ENCODE measurements around the gene TMEM244.
"Not testable (repeated sequence)": the region's sequence is repeated elsewhere in the genome, so short reads cannot be mapped to it uniquely, and the experiment has no call there.

Gene TMEM244

DNA sequence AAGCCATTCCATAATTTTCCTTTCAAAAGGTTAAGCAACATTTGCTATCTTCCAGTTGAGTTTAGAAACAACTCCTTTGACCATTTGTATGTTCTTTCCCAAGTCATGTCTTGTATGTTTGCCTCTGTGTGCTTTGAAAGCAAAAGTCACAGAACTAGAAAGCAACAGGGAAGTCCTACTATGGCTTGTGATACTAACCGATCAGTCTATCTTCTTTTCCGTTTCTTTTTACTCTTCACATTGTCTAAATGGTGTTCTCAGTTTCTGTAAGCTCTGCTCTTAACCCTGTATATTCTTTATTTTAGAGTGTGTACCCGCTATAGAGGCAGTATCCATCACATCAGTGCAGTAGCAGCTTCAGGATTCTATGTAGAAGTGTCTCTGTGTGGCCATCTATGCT is 32.9 kb downstream of the TMEM244 start:
- H3K4me3 ChIP-seq (ENCODE audit: low read depth, low read length) = no peak overlapping the region
- no peak for DNase-seq (ENCODE audit: low read depth)

DNA sequence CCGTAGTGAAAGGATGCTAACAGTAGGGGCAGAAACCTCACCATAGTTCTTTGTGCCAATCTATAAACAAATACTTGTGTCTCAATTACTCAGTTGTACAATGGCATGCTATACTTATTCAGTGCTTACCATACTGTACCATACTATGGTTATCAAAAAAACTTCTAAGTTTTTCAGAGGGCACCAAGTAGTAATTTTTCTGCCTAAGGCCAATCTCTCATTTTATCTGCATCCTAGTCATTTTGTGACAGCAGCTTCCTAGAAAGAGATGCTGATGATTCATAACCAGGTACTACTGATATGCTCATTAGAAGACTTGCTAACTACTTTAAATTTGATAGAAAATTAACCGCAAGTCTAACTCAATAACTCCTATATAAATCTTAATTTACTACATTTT is 42.9 kb downstream of the TMEM244 start:
- no peak overlapping the region for H3K4me3 ChIP-seq (ENCODE audit: low read depth, low read length)
- no peak for DNase-seq (ENCODE audit: low read depth)

DNA sequence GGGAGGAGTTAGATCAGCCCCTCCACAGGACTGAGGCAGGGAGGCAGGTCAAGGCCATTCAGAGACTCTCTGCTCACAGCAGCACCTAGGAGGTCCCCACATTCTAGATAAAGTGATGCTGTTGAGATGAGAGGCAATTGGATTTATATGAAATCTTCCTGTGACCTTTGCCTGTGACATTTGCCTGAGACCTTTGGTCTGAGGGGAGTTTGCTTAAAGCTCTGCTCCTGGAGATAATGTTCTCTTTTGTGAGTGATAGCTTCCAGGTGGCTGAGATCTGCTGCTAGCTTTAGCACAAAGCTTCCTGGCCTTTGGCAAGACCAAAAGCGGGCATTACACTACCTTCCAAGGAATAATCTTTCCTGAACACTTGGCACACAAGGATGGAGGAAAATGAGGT is 43.3 kb downstream of the TMEM244 start:
- no peak for DNase-seq (ENCODE audit: low read depth)
- H3K4me3 ChIP-seq (ENCODE audit: low read depth, low read length) = no peak overlapping the region

DNA sequence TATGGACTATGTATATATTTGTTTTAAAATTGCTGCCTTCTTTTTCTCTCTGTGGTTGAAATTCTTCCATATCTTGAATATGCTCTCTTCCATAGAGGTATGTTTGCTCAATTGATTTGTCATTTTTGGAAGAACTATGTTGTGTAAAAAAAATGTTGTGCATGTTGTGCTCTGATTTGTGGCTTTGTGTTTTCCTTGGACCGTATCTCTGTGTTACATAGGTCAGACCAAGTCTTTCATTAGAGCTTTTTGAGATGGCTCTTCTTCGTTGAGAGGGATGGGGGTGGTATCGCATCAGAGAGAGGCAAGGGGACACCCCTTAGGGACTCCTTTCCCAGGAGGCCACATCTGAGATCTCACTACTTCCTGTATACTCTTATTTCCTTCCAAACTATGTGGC is 43.8 kb downstream of the TMEM244 start:
- H3K4me3 ChIP-seq (ENCODE audit: low read depth, low read length) = no peak overlapping the region
- DNase-seq (ENCODE audit: low read depth) = no peak

DNA sequence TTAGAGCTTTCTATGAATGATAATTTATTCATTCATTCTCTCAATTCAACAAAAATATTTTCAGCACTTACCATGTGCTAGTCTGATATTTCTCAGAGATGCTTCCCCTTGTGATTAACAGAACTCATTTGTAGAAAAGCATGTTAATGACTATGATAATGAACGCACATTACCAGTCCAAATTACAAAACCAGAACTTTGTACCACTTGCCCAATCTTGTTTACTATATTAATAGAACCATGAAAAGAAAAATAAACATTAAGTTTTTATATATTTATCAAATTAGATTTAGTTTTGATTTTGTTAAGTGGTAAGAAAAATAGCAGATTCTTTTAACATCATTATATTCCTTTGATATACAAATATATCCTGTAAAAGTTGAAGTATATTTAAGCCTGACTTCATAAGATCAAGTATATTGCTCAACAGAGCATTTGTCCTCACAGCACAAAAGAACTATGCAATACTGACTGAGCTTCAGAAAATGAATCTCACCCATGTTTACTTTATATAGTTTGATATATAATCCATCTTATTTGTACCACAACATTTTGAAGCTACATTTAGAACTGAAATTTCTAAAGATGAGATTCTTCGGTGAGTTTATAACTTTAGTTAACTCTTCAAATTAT is 48.9 kb downstream of the TMEM244 start:
- no peak for DNase-seq (ENCODE audit: low read depth)
- no peak overlapping the region for H3K4me3 ChIP-seq (ENCODE audit: low read depth, low read length)

DNA sequence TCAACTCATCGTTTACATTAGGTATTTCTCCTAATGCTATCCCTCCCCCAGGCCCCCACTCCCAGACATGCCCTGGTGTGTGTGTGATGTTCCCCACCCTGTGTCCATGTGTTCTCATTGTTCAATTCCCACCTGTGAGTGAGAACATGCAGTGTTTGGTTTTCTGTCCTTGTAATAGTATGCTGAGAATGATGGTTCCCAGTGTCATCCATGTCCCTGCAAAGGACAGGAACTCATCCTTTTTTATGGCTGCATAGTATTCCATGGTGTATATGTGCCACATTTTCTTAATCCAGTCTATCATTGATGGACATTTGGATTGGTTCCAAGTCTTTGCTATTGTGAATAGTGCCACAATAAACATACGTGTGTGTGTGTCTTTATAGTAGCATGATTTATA is 54.0 kb downstream of the TMEM244 start:
- DNase-seq (ENCODE audit: low read depth); H3K4me3 ChIP-seq (ENCODE audit: low read depth, low read length): not testable (repeated sequence)

DNA sequence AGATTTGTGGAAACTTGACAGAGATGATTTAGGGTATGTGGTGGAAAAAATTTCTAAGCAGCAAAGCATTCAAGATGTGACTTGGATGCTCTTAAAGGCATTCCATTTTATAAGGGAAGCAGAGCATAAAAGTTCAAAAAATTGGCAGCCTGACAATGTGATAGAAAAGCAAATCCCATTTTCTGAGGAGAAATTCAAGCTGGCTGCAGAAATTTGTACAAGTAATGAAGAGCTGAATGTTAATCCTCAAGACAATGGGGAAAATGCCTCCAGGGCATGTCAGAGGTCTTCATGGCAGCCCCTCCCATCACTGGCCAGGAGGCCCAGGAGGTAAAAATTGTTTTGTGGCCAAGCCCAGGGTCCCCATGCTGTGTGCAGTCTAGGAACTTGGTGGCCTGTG is 58.2 kb downstream of the TMEM244 start:
- not testable (repeated sequence) for DNase-seq (ENCODE audit: low read depth); H3K4me3 ChIP-seq (ENCODE audit: low read depth, low read length)

DNA sequence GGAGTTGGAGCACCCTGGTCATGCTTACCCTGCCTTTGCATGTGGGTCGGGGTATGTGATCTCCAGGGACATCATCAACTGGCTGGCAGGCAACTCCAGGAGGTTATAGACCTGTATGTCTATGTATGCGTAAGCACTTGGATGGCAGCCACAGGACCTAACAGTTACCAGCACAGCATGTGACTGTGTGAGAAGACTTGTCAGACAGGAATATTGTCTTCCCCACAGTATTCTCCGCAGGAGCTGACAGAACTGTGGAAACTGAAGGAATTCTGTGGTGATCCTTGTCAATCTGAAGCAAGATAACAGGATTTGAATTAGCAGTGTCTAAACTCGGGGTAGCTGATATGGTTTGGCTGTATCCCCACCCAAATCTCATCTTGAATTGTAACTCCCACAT is 59.2 kb downstream of the TMEM244 start:
- no peak for DNase-seq (ENCODE audit: low read depth)
- no peak overlapping the region for H3K4me3 ChIP-seq (ENCODE audit: low read depth, low read length)

DNA sequence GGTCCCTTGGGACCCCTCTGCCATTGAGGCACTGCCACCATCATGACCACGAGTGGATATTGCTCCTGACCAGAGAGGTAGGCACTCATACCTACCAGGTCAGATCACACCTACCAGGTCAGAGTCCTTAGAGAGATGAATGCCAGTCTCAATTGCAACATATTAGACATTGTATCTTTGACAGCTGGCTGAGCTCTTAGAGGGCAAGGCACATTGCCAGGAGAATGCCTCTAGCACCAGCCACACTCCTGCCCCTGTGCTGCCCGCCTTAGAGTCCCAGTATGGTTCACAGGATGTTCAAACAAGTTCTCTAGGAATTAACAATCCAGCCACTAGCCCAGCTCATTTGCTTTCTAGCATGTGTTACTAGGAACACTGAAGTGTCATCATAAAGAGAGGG is 65.9 kb downstream of the TMEM244 start:
- no peak for DNase-seq (ENCODE audit: low read depth)

DNA sequence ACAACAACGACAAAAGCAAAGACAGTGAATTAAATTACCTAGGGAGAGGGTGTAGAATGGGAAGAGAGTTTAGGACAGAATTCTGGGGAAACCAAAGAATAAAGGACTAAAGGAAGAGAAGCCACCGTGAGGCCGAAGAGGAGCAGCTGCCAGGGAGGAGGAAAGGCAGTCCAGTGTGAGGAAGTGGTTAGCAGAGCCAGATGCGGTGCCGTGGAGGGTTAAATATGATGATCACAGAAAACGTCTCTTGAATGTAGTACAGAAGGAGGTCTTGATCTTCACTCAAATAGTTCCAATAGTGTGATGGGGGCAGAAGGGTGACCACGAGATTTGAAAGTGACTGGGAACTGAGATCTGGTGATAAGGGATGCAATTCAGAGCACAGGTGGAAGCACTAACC is 67.7 kb downstream of the TMEM244 start:
- no peak for DNase-seq (ENCODE audit: low read depth)

More for the DNA sequence above, 65.9 kb downstream of the TMEM244 start:
- no peak overlapping the region for H3K4me3 ChIP-seq (ENCODE audit: low read depth, low read length)

DNA sequence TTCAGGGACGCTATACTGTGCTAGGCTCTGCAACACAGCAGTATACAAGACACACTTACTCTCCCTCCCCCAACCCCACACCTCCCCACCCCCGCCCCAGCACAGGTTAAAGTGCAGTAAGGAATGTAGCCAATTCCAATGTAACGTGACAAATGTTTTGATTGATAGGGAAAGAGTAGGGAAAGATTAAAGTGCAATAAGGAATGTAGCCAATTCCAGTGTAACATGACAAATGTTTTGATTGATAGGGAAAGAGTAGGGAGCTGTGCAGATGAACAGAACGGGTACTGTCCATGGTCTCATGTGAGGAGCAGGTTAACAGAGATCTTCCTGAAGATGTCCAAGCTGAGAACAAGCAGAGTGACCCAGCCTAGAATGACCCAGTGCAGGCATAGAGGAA is 69.1 kb downstream of the TMEM244 start:
- DNase-seq (ENCODE audit: low read depth) = no peak
- no peak overlapping the region for H3K4me3 ChIP-seq (ENCODE audit: low read depth, low read length)

More for the DNA sequence above, 67.7 kb downstream of the TMEM244 start:
- H3K4me3 ChIP-seq (ENCODE audit: low read depth, low read length) = no peak overlapping the region

DNA sequence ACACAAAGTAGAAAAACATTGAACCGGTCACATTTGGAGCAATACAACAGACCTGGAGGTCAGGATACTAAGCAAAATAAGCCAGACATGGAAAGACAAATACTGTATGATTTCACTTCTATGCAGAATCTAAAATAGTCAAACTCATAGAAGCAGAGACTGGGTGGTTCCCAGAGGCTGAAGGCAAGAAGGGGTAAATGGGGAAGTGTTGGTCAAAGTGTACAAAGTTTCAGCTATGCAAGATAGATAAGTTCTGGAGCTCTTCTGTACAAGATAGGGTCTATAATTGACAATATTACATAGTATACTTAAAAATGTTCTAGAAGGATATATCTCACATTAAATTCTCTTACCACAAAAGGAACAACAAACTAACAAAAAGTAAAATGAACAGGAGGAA is 70.3 kb downstream of the TMEM244 start:
- H3K4me3 ChIP-seq (ENCODE audit: low read depth, low read length) = no peak overlapping the region
- no peak for DNase-seq (ENCODE audit: low read depth)

DNA sequence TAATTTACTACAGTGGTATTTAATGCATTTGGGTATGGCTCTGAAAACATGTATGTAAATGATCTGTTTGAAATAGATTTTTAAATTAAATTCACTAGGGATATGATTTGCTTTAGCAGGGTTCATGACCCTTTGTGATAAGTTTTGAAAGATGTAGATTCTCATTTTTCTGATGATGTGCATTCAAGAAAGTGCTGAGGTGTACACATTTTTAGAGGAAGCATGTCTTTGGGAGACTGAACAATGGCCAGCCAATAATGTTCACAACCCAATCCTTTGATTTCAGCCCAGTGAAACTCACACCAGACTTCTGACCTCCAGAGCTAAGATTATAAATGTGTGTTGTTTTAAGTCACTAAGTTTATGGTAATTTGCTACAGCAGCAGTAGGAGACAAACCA is 71.1 kb downstream of the TMEM244 start:
- no peak for DNase-seq (ENCODE audit: low read depth)
- H3K4me3 ChIP-seq (ENCODE audit: low read depth, low read length) = no peak overlapping the region

DNA sequence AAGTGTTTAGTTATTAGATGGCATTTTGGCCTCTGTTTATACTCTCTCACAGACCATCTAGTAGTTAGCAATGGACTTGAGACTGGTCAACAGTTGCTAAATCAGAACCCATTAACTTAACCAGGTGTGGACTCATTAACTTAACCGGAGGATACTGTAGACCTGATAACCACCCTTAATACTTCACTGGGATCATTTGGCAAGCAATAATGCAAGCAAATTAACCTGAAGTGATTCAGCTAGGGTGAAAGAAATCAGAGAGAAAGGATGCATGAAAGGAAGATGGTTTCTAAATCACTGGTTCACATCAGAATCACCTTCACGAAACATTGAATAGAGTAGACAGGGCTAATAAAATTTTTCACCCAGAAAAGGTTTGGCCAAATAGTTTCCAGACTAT is 73.3 kb downstream of the TMEM244 start:
- DNase-seq (ENCODE audit: low read depth) = no peak
- no peak overlapping the region for H3K4me3 ChIP-seq (ENCODE audit: low read depth, low read length)

DNA sequence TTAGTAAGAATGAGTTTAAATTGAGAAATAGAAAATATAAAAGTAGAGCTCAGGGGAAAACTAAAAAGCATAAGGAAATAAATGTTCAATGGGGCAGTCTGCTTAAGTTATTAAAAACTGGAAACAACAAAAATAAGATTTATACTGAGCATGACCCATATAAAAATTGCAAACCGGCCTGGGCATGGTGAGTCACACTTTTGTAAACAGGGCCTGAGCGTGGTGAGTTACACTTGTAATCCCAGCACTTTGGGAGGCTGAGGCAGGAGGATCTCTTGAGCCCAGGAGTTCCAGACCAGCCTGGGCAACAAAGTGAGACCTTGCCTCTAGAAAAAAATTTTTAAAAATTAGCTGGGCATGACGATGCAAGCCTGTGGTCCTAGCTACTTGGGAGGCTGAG is 74.6 kb downstream of the TMEM244 start:
- DNase-seq (ENCODE audit: low read depth) = no peak
- H3K4me3 ChIP-seq (ENCODE audit: low read depth, low read length) = no peak overlapping the region

DNA sequence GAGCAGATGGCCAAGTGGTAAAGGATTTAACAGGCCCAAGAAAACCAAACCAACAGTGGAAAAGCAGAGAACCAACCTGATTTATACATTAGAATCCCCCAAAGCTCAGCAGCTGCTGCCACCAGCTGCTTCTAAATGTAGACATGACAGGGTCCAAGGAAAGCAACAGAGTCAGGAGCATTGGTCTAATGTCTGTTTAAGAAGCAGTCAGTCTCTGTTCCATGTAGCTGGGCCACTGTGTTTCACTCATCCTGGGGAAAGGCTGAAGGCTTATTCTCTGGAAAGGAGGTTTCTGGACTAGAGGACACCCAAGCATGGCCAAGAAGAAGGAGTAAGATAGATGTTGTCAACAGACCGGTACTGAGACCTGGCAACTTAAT is 75.4 kb downstream of the TMEM244 start:
- no peak overlapping the region for H3K4me3 ChIP-seq (ENCODE audit: low read depth, low read length)
- DNase-seq (ENCODE audit: low read depth) = no peak

DNA sequence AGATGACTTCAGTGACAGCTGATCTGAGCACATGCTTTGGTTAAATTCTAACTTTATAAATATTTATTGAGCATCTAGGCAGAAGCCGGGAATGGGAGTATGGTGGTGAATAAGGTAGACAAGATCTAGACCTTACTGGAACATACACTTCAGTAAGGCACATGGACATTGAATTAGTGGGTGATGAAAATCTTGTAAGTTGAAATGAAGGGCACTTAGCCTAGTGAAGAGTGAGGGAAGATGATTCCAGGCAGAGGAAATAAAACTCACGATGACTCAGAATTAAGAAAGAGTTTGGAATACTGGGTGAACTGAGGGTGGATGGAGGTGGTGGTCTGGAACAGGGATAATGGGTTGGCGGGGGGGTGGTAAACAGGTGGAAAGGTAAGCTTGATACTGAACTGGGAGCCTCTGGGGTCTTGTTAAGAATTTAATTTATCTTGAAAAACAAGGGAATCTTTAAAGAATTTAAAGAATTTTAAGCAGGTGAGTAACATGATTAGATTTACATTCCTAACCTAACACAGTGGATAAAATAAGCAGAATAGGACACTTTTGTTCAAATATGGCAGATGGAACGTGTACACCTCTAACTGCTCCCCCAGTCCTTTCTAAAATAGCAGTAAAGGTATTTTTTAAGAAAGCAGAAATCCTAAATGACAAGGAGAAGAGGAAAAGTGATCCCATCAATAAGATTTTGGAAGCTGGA is 75.9 kb downstream of the TMEM244 start:
- H3K4me3 ChIP-seq (ENCODE audit: low read depth, low read length) = no peak overlapping the region
- DNase-seq (ENCODE audit: low read depth) = no peak

Data from skeletal muscle cell (primary cell).